Measurements from ENCODE around the gene GPC3. TPM values are rescaled to one million over a fixed set of nuclear protein-coding genes. Genes with fewer than 3 reads are reported as not detected.

The GPC3 gene
- total RNA-seq, 1 experiment from 2014 or later: 0.98 TPM

DNA sequence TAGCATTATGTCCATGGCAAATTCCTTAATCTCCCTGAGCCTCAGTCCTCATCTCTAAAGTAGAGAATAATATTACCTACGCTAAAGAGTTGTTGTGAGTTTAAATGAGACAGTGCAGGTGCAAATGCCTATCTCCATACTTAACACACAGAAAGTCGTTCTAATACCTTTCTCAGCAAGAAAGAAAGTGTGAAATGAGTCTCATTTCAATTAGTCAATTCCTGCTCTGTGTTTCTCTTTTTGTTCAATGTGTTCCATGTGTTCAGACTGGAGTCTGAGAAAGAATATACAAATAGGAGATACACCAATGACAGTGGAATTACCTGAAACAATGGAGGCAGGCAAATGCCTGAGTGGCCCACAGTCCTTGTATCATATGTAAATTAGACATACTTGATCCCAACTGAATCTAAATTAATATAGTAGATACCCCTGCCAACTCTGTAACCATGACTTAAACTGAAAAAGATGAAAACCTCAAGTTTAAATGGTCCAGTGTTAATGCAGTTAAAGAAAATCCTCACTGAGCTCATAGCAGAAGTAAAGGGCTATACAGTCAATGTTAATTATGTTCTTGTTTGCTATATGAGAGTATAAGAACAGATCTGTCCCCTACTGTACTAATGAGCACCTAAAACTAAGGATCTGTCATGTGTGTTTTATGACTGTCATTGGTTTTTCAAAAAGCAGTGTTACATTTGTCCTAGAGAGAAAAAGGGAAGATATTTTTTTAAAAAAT lies 68.2 kb downstream of the GPC3 start:
- H3K4me3 ChIP-seq (replicated peaks in 1 of 2; ENCODE audit: low read depth in 1 of 2, low read length in 2 of 2): no peak overlapping the region
- H4K20me1 ChIP-seq (ENCODE audit: insufficient read depth): no peaks in the 10 kb centered on the region
- H3K9me2 ChIP-seq (ENCODE audit: insufficient read depth): no peaks in the 10 kb centered on the region
- H3K27me3 ChIP-seq (ENCODE audit: insufficient read depth, low read length): no peaks in the 10 kb centered on the region
- no TSS peak for BruUV-seq (replicated peaks)
- ChIA-PET POLR2A (no interaction called here), CTCF (interaction anchor here (1.5 kb wide), 1 partner anchor 125 kb away, joined by 4 read pairs; no protein-coding TSS in a partner anchor), RAD21 (ENCODE audit: low non-redundant PET in 1 of 2, low total read pairs in 2 of 2, uncharacterized antibody in 2 of 2, unreplicated experiment in 2 of 2) (no interaction called here)
- no peak for TF ChIP-seq EZH2 (IDR thresholded peaks at IDR 0.05)
- TF ChIP-seq RAD21 (IDR thresholded peaks at IDR 0.05; ENCODE audit: low read depth): no peak
- no peak for TF ChIP-seq ZNF274 (IDR thresholded peaks at IDR 0.05; ENCODE audit: low read depth, low read length)
- no peak for TF ChIP-seq CEBPB (IDR thresholded peaks at IDR 0.05; ENCODE audit: low read depth)
- no peak for TF ChIP-seq YY1 (IDR thresholded peaks at IDR 0.05; ENCODE audit: extremely low read depth, insufficient replicate concordance, low read depth, low read length)
- TF ChIP-seq EZH2phosphoT487 (IDR thresholded peaks at IDR 0.05; ENCODE audit: borderline replicate concordance): no peak
- TF ChIP-seq ELF1 (IDR thresholded peaks at IDR 0.05; ENCODE audit: borderline replicate concordance, low read depth): no peak
- TF ChIP-seq TCF7L2 (IDR thresholded peaks at IDR 0.05; ENCODE audit: borderline replicate concordance, extremely low read depth, insufficient read depth, insufficient read length): no peak
- no peak for TF ChIP-seq SP1 (IDR thresholded peaks at IDR 0.05; ENCODE audit: low read depth)
- TF ChIP-seq, protein P1, sequence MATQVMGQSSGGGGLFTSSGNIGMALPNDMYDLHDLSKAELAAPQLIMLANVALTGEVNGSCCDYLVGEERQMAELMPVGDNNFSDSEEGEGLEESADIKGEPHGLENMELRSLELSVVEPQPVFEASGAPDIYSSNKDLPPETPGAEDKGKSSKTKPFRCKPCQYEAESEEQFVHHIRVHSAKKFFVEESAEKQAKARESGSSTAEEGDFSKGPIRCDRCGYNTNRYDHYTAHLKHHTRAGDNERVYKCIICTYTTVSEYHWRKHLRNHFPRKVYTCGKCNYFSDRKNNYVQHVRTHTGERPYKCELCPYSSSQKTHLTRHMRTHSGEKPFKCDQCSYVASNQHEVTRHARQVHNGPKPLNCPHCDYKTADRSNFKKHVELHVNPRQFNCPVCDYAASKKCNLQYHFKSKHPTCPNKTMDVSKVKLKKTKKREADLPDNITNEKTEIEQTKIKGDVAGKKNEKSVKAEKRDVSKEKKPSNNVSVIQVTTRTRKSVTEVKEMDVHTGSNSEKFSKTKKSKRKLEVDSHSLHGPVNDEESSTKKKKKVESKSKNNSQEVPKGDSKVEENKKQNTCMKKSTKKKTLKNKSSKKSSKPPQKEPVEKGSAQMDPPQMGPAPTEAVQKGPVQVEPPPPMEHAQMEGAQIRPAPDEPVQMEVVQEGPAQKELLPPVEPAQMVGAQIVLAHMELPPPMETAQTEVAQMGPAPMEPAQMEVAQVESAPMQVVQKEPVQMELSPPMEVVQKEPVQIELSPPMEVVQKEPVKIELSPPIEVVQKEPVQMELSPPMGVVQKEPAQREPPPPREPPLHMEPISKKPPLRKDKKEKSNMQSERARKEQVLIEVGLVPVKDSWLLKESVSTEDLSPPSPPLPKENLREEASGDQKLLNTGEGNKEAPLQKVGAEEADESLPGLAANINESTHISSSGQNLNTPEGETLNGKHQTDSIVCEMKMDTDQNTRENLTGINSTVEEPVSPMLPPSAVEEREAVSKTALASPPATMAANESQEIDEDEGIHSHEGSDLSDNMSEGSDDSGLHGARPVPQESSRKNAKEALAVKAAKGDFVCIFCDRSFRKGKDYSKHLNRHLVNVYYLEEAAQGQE (IDR thresholded peaks at IDR 0.05; ENCODE audit: low read depth): no peak
- TF ChIP-seq JUND (IDR thresholded peaks at IDR 0.05): no peak
- no peak for TF ChIP-seq CBX3 (IDR thresholded peaks at IDR 0.05; ENCODE audit: low read depth)
- no peak for TF ChIP-seq POLR2A (IDR thresholded peaks at IDR 0.05; ENCODE audit: borderline replicate concordance, extremely low read depth, insufficient read depth, insufficient read length)
- TF ChIP-seq POLR2AphosphoS5 (IDR thresholded peaks at IDR 0.05; ENCODE audit: low read depth, low read length): no peak
- TF ChIP-seq MAX (IDR thresholded peaks at IDR 0.05): no peak
- TF ChIP-seq ZFX (IDR thresholded peaks at IDR 0.05): no peak
- no peak for TF ChIP-seq SIN3A (IDR thresholded peaks at IDR 0.05; ENCODE audit: low read depth)
- TF ChIP-seq FOSL1 (IDR thresholded peaks at IDR 0.05; ENCODE audit: low read depth): no peak
- intact Hi-C loops (cut with micrococcal nuclease): no loop called here
- no peaks in the 10 kb centered on the region for H3K36me3 ChIP-seq (ENCODE audit: control insufficient read depth in 1 of 2, insufficient read depth in 2 of 2, low read length in 2 of 2)
- DNase-seq (ENCODE audit: low read depth, low spot score): no peak
- H3K9ac ChIP-seq (ENCODE audit: low read length): no peak overlapping the region
- H2AFZ ChIP-seq (ENCODE audit: low read depth, low read length, poor library complexity, severe bottlenecking): no peak overlapping the region
- no peaks in the 10 kb centered on the region for H3K79me2 ChIP-seq (ENCODE audit: insufficient read depth, low read length)
- H3K27ac ChIP-seq (ENCODE audit: low read depth, low read length): no peak overlapping the region
- H3K4me1 ChIP-seq (ENCODE audit: control insufficient read depth in 1 of 2, insufficient read depth in 2 of 2, low read length in 2 of 2): no peaks in the 10 kb centered on the region
- H3K9me3 ChIP-seq (ENCODE audit: control insufficient read depth in 1 of 2, insufficient read depth in 1 of 2, low read depth in 1 of 2, low read length in 2 of 2): no peaks in the 10 kb centered on the region
- ATAC-seq: no peak
- no peak overlapping the region for H3K4me2 ChIP-seq (ENCODE audit: low read length)
